Caco-2 (cell line): Measurements from ENCODE around the gene RAB3D. TPM values are rescaled to one million over a fixed set of nuclear protein-coding genes. Genes with fewer than 3 reads are reported as not detected.
A peak's percentile ranks its signal among the peaks of the same experiment; 100 is the strongest.

ENCODE experiments used
- BruUV-seq: library from RNA; stranded (reverse); fragments of 400-500 nt; replicated peaks from 2 replicates; lab custom pipeline; 2021; lab: Mats Ljungman, UMichigan
- CTCF ChIA-PET: fragments of 300-600 bp; sonication (Branson Sonifier 250); formaldehyde crosslinking; loops from one replicate; lab custom pipeline; 2022; ENCODE audit warnings: antibody characterized with exemption; lab: Charles Lee
- POLR2A ChIA-PET: fragments of 300-600 bp; sonication (Branson Sonifier 250); formaldehyde crosslinking; loops from one replicate; lab custom pipeline; 2022; ENCODE audit warnings: antibody characterized with exemption; lab: Charles Lee
- DNase-seq, 2 experiments: peaks; one replicate each; pipeline versions ENCODE4 v3.0.0 to v3.0.0-alpha.2; 2020 to 2022
- H3K27me3 ChIP-seq: replicated peaks from 2 replicates; pipeline ENCODE4 v1.6.0; 2011; ENCODE audit warnings: low read length; ENCODE audit not compliant: control insufficient read depth, insufficient read depth
- H3K36me3 ChIP-seq: 2 replicates; pipeline ENCODE4 v1.5.1; 2011; ENCODE audit warnings: low read length; ENCODE audit not compliant: control insufficient read depth, insufficient read depth
- H3K4me1 ChIP-seq: fragments of 250-450 bp; sonication (Bioruptor Pico); 2 replicates; pipeline ENCODE4 v1.5.1; 2020; ENCODE audit warnings: mild to moderate bottlenecking
- H3K4me3 ChIP-seq: 2 replicates; pipeline ENCODE4 v1.5.1; 2011; ENCODE audit warnings: low read depth, mild to moderate bottlenecking, control low read depth, low read length
- H3K9me3 ChIP-seq: fragments of 250-450 bp; sonication (Bioruptor Pico); 2 replicates; pipeline ENCODE4 v1.5.1; 2020; ENCODE audit warnings: mild to moderate bottlenecking, moderate library complexity
- H3K27ac Mint-ChIP-seq: one replicate; pipeline ENCODE4 v1.8.0; 2022; ENCODE audit warnings: mixed read lengths; ENCODE audit not compliant: unreplicated experiment
- H3K27me3 Mint-ChIP-seq: one replicate; pipeline ENCODE4 v1.8.0; 2022; ENCODE audit warnings: mixed read lengths; ENCODE audit not compliant: insufficient read depth, unreplicated experiment
- H3K36me3 Mint-ChIP-seq: one replicate; pipeline ENCODE4 v1.8.0; 2022; ENCODE audit warnings: mild to moderate bottlenecking, mixed read lengths; ENCODE audit not compliant: insufficient read depth, unreplicated experiment
- H3K4me1 Mint-ChIP-seq: one replicate; pipeline ENCODE4 v1.8.0; 2022; ENCODE audit warnings: low read depth, mixed read lengths; ENCODE audit not compliant: unreplicated experiment
- H3K4me3 Mint-ChIP-seq: one replicate; pipeline ENCODE4 v1.8.0; 2022; ENCODE audit warnings: mild to moderate bottlenecking, moderate library complexity, mixed read lengths; ENCODE audit not compliant: unreplicated experiment
- H3K9me3 Mint-ChIP-seq: one replicate; pipeline ENCODE4 v1.8.0; 2022; ENCODE audit warnings: mixed read lengths; ENCODE audit not compliant: unreplicated experiment
- CTCF ChIP-seq, 2 experiments: fragments of 200-600 bp in 1 of 2; IDR thresholded peaks; 1 replicate in 1 of 2; 2 replicates in 1 of 2; pipeline versions ENCODE4 v1.5.1 to v1.8.0; 2011 to 2022; ENCODE audit warnings: antibody characterized with exemption in 1 of 2, control low read depth in 1 of 2, inconsistent platforms in 1 of 2, low read depth in 1 of 2, low read length in 1 of 2, mild to moderate bottlenecking in 1 of 2, moderate library complexity in 1 of 2; ENCODE audit not compliant: insufficient read depth in 1 of 2, severe bottlenecking in 1 of 2, unreplicated experiment in 1 of 2
- intact Hi-C: fragments of 100-400 bp; cut with micrococcal nuclease; formaldehyde crosslinking; loops from one replicate; pipeline ENCODE4 v1.10.0; 2022; ENCODE audit not compliant: unreplicated experiment
- total RNA-seq: library from RNA; stranded (reverse); gene quantifications from 2 replicates; pipeline ENCODE4 v1.2.3, GENCODE V29; 2022

Gene RAB3D
- total RNA-seq, 1 experiment from 2014 or later, result 28.0 TPM

- POLR2A ChIA-PET, result no interaction called here
- Mint-ChIP-seq H3K4me1 (peaks cover 14% of the 10 kb centered on the region), H3K36me3 (no peaks in the 10 kb centered on the region), H3K27ac (no peak overlapping the region), H3K4me3 (no peak overlapping the region), H3K9me3 (no peaks in the 10 kb centered on the region), H3K27me3 (no peaks in the 10 kb centered on the region)
- intact Hi-C loops, result loop anchor here (2.0 kb wide), 1 partner anchor 86 kb away; no protein-coding TSS in a partner anchor
- CTCF ChIA-PET, result no interaction called here
- H3K9me3 ChIP-seq, result no peaks in the 10 kb centered on the region
- no peaks in the 10 kb centered on the region for H3K4me1 ChIP-seq
- H3K27me3 ChIP-seq, result no peaks in the 10 kb centered on the region
- H3K36me3 ChIP-seq, result no peaks in the 10 kb centered on the region
- H3K4me3 ChIP-seq, result no peak overlapping the region
- DNase-seq, result no peak
- no peak for TF ChIP-seq CTCF (IDR thresholded peaks at IDR 0.05; ENCODE audit: insufficient read depth in 1 of 2, low read depth in 1 of 2, low read length in 1 of 2, severe bottlenecking in 1 of 2, unreplicated experiment in 1 of 2)
- no TSS peak for BruUV-seq
Observed at GRCh38 chr19:11295180-11295579, 44.3 kb downstream of the RAB3D start.

- Mint-ChIP-seq H3K27me3 (no peaks in the 10 kb centered on the region), H3K27ac (peak overlapping the region; percentile 58), H3K9me3 (no peaks in the 10 kb centered on the region), H3K4me1 (peaks cover 14% of the 10 kb centered on the region), H3K4me3 (peak overlapping the region; percentile 66), H3K36me3 (no peaks in the 10 kb centered on the region)
- Histone ChIP-seq H3K36me3 (no peaks in the 10 kb centered on the region), H3K4me3 (peak overlapping the region; percentile 29), H3K4me1 (no peaks in the 10 kb centered on the region), H3K27me3 (no peaks in the 10 kb centered on the region), H3K9me3 (no peaks in the 10 kb centered on the region)
- DNase-seq, result peak; percentile 92 to 97
- intact Hi-C loops, result loop anchor here (1.0 to 2.0 kb wide), 5 partner anchors 51 to 189 kb away; partner anchors contain the start of gene SWSAP1
- ChIA-PET POLR2A (interaction anchor here (0.6 to 1.1 kb wide), 4 partner anchors 45 to 87 kb away, joined by 3 to 12 read pairs (median 6); partner anchors contain the start of genes CCDC159, SWSAP1 and TMEM205), CTCF (interaction anchor here (0.5 to 1.8 kb wide), 26 partner anchors 15 to 850 kb away, joined by 3 to 30 read pairs (median 4); partner anchors contain the start of genes CCDC159, ECSIT, ELOF1 and EPOR)
- no TSS peak for BruUV-seq
- peak; percentile 96 to 99 for TF ChIP-seq CTCF (IDR thresholded peaks at IDR 0.05; ENCODE audit: insufficient read depth in 1 of 2, low read depth in 1 of 2, low read length in 1 of 2, severe bottlenecking in 1 of 2, unreplicated experiment in 1 of 2)
Observed at GRCh38 chr19:11293433-11294389, 45.7 kb downstream of the RAB3D start.

- Mint-ChIP-seq H3K36me3 (no peaks in the 10 kb centered on the region), H3K9me3 (no peaks in the 10 kb centered on the region), H3K27me3 (no peaks in the 10 kb centered on the region), H3K27ac (no peak overlapping the region), H3K4me3 (no peak overlapping the region), H3K4me1 (peaks cover 14% of the 10 kb centered on the region)
- no peak for TF ChIP-seq CTCF (IDR thresholded peaks at IDR 0.05; ENCODE audit: insufficient read depth in 1 of 2, low read depth in 1 of 2, low read length in 1 of 2, severe bottlenecking in 1 of 2, unreplicated experiment in 1 of 2)
- Histone ChIP-seq H3K9me3 (no peaks in the 10 kb centered on the region), H3K27me3 (no peaks in the 10 kb centered on the region), H3K4me1 (no peaks in the 10 kb centered on the region), H3K4me3 (no peak overlapping the region), H3K36me3 (no peaks in the 10 kb centered on the region)
- no peak for DNase-seq
- BruUV-seq, result no TSS peak
- intact Hi-C loops, result loop anchor here (2.0 kb wide), 2 partner anchors 83 to 149 kb away; partner anchors contain the start of gene SWSAP1
- POLR2A ChIA-PET, result no interaction called here
- CTCF ChIA-PET, result no interaction called here
Observed at GRCh38 chr19:11291991-11292390, 47.5 kb downstream of the RAB3D start.
